GM12892 (cell line): ENCODE results near the gene LAMA3.

Source experiments
- POLR2A ChIP-seq: IDR thresholded peaks from 2 replicates; pipeline ENCODE4 v1.6.1; 2011; ENCODE audit warnings: low read depth, low read length, control low read depth
- TAF1 ChIP-seq: IDR thresholded peaks from 2 replicates; pipeline ENCODE4 v1.6.1; 2011; ENCODE audit warnings: low read depth, mild to moderate bottlenecking, control low read depth, low read length, borderline replicate concordance

DNA sequence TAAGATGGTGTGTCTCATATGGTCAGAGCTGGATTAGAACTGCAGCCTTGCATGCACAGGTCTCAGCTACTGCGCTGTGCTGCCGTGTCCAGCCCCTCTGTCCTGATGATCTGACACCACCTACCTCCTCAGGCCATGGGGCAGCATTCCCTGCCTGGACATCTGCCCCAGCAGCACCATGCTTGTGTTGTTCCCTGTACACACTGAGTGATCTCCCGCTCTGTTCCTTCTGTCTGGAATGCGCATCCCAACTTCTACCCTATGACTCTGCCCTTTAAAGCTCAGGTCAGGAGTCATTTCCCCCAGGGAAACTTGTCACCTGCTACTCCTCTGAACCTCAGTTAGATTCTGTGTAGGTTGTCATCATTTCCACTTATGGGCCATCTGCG lies 167.9 kb downstream of the LAMA3 start:
- TF ChIP-seq TAF1, result no peak
- no peak for TF ChIP-seq POLR2A
